GM12891 (cell line): ENCODE measurements around the gene FAM111A.

Source experiments
- POLR2A ChIP-seq: IDR thresholded peaks from 2 replicates; pipeline ENCODE4 v1.6.1; 2011; ENCODE audit warnings: low read depth, low read length, control low read depth
- POLR2AphosphoS5 ChIP-seq: IDR thresholded peaks from 2 replicates; pipeline ENCODE4 v1.6.1; 2011; ENCODE audit warnings: low read depth, low read length, control low read depth
- SPI1 ChIP-seq: IDR thresholded peaks from 2 replicates; pipeline ENCODE4 v1.6.1; 2011; ENCODE audit warnings: low read depth, low read length, control low read depth
- TAF1 ChIP-seq: IDR thresholded peaks from 2 replicates; pipeline ENCODE4 v1.6.1; 2011; ENCODE audit warnings: low read depth, low read length, control low read depth

DNA sequence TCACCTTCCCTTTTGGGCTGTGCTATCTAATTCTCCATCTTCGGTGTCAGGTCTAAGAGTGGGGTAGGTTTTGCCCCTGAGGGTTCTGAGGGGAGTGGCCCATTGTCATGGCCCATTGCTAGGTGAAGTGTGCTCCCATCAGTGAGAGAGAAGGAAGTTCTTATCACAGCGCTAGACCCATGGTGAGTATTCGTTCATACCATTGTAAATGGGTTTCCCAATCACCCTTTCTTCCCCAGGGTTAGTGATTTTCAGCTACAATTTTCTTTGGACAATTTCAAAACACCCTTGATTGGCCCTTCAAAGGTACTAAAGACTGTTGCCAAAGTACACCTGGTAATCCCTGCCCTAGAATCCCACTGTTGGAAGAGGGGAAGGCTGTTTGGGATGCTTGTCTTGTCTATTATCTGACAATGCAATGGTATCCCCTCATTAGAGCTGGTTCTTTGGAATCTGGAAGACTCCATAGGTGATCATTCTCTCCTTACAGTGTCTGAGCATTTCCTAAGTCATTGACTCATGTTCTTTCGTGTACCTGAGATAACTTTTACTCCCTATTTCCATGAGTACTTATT lies 49.9 kb downstream of the FAM111A start:
- TF ChIP-seq POLR2A (no peak), SPI1 (no peak), TAF1 (no peak), POLR2AphosphoS5 (no peak)
